HG03108 (cell line): Measurements from ENCODE around the gene SLC2A9.
"Not testable (repeated sequence)": the region's sequence is repeated elsewhere in the genome, so short reads cannot be mapped to it uniquely, and the experiment has no call there.

Source experiments
- ATAC-seq: cut with Tn5 transposase; IDR thresholded peaks from one replicate; pipeline ENCODE4 v1.9.1; 2021; ENCODE audit warnings: moderate library complexity; ENCODE audit not compliant: unreplicated experiment

Gene SLC2A9

GRCh38 chr4:9933956-9934355 lies 87.3 kb downstream of the SLC2A9 start:
- ATAC-seq: no peak

DNA sequence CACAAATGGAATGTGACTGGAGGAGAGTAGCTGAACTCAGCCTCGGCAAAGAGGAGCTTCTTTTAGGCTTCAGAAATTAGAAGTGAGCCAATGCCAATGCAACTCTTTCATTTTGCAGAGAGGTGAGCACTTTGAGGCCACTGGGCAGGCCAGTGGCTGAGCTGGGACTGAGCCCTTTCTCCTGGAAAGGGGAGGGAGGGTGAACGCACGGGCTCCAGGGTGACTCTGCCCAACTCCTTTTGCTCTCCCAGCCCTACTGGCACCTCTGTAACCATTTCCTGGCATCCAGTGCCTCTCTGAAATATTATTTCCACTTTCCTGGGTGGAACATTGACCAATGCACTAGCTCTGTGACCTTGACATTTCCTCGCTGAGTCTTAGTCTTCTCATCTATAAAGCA lies 88.1 kb downstream of the SLC2A9 start:
- ATAC-seq: no peak

- no peak for ATAC-seq
These were observed 88.5 kb downstream of the SLC2A9 start for GRCh38 chr4:9932771-9933170.

DNA sequence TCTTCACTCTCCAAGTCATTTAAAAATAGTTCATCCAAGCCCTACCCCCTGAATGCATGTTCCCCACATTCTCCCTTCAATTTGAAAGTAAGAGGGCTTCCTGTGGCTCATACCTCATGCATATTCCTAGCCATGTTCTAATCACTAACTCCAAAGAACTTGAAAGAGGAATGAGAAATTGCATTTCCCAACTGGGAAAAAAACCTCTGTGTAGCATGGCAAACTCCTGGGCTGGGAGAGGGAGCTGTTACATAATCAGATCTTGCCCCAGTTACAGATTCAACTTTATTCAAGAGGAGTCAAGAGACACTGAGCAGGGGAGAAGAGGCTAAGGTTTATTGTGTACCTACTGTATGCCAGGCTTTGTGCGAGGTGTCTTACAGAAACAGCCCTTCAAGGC lies 90.2 kb downstream of the SLC2A9 start:
- no peak for ATAC-seq

DNA sequence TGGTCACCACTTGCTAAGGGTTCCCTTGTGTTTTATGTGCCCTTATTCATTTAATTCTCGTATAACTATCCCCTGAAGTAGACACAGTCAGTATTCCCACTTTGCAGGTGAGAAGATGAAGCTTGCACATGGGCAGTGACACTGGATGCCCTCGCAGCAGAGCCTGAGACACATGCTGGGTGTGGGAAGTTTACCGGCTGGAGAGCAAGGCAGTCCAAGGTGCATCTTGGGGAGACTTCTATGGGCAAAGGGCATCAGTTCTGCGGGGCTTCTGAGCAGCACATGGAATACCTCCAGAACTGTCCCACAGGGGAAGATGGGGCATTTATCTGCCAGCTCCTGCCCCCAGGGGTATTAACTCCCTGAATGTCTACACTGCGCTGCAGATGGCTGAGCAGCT lies 92.2 kb downstream of the SLC2A9 start:
- no peak for ATAC-seq

DNA sequence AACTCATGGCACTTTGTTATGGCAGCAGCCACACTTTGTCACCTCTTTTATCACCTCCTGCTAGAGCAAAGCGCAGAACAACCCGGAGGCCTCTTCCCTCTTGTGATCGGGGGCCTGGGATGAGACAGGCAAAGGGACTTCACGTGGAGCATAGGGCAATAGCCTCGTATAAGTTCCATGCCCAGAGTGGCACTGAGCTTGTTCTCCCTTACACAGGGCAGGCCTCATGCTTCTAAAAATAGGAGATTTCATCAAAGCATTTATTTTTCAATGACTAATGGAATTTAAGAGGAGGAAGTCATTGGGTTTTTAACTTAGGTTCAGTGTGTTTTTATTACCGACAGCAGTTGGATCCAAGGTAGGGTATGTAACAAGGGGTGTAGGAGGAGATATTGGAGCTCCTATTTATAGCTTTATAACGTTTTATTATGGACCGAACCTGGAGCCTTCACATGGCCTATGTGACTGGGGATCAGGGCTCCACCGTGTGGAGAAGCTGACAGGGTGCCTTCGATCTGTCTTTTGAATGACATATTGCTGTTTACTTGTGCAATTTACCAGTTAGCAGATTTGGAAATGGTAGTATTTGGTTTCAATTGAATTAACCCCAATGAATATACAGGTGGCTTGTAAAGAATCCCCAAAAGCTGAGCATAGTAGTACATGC lies 93.8 kb downstream of the SLC2A9 start:
- ATAC-seq: no peak

- no peak for ATAC-seq
These were observed 94.7 kb downstream of the SLC2A9 start for GRCh38 chr4:9926586-9926985.

GRCh38 chr4:9925750-9926439 lies 95.4 kb downstream of the SLC2A9 start:
- ATAC-seq: no peak

GRCh38 chr4:9924750-9925149 lies 96.5 kb downstream of the SLC2A9 start:
- ATAC-seq: no peak

DNA sequence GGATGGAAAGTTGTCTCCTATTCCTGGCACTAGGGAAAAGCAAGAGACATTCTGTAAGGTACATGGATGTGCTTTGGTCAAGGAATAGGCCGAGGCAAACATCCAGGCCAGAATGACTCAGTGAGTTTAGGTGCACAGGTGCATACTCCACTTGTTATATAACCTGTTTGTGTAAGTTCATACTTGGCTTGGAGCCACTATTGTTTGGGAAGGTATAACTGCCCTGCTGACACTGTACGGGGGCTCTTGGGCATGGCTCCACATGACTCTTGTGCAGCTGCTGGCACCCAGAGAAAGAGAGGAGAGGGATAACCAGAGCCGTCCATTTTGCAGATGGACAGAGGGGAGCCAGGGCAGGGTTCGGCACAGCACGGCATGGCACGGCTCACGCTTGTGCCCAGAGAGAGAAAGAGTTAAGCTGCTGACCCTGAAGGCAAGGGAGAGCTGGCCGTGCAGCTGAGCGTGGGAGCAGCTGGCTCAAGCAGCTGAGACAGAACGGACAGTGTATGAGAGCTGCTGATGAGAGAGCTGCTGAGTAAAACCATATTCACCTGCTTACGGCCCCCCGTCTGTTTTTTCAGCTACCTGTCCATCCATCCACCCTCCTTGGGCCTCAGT lies 98.0 kb downstream of the SLC2A9 start:
- no peak for ATAC-seq

DNA sequence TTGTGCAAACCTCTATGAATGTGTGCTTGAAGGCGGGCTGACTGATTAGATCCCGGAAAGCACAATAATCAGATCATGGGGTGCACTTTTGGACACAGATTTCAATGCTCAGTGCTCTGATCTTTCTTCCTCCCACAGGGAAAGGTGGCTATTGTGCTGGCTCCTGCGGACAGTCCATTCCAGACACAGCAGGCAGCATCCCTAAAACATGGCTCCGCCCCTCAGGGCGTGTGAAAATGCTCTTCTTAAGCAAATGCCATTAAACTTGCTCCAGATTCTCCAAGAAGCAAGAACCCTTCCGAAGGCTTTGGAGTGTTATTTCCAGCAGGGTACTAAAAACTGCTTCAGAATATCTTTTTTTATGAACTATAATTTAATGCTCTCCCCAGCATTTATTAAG lies 100.0 kb downstream of the SLC2A9 start:
- no peak for ATAC-seq

DNA sequence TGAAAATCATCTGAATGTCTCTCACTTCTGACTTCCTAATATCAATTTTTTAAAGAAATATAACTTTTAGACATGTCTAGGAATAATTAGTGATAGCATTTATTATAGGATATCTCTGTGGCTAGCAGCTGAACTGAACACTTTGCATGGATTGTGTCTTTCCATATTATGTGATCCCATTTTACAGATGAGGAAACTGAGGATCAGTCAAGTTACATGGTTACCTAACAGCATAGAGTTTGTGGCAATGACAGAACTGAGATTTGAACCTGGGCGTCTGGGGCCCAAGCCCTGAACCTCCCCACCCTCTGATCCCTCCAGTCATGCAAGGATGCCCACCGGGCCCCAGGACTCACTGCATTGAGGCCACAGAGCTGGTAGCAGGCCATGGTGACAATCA lies 101.3 kb downstream of the SLC2A9 start:
- ATAC-seq: no peak

DNA sequence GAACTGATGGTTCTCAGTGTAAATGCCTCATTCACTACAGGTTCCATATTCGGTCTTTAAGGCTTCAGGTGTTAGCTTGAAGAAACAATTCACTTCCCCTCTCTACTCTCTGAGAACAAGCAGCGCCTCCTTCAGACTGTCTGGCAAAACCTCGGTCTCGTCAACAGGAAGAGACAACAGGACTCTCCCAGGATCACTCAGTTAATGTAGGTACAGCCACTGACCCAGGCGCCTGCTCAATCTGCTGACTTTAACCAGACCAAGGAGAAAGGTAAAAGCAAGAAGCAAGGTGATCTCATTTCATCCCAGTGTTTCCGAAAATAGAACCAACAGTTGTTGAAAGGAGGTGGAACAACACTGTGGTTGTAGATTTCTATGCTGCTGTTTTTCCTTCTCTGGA lies 102.2 kb downstream of the SLC2A9 start:
- ATAC-seq: no peak

GRCh38 chr4:9918484-9918883 lies 102.8 kb downstream of the SLC2A9 start:
- ATAC-seq: no peak

- no peak for ATAC-seq
These were observed 104.4 kb downstream of the SLC2A9 start for GRCh38 chr4:9916937-9917336.

DNA sequence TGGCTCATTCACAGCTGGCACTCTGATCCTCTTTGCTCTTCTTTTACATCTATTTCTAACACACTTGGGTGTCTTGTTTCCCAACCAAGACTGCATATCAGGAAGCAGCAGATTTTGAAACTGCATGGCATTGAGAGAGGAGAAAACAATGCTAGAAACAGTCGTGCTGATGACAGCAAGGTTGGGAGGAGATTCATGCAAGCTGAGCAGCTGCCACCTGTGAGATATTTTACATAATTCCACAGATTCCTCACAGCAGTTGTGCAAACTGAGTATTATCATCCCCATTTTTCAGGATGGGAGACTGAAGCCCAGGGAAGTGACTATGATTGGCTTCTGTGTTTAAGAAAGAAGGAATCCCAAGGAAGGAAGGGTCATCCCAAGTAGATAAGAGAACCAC lies 105.0 kb downstream of the SLC2A9 start:
- no peak for ATAC-seq

DNA sequence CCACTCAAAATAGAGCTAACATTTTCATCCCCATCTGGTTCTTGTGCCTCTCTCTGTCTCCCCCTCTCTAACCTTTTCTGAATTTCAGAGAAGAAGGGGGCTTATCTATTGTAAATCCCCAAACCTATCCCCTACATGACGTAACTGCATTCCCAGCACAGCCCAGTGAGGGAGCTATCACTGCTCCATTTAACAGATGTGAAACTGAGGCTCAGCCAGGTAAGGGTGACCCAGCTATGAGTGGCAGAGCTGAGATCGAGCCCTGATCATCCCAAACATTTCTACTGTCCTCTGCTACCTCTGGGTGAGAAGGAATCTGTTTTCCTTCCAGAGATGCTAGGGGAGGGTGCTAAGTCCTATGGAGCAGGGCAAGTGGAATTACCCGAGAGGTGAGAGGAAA lies 107.5 kb downstream of the SLC2A9 start:
- no peak for ATAC-seq

GRCh38 chr4:9906996-9907395 lies 114.3 kb downstream of the SLC2A9 start:
- ATAC-seq: no peak

GRCh38 chr4:9904976-9905587 lies 116.2 kb downstream of the SLC2A9 start:
- no peak for ATAC-seq

GRCh38 chr4:9903317-9903716 lies 118.0 kb downstream of the SLC2A9 start:
- no peak for ATAC-seq

- ATAC-seq: no peak
These were observed 120.0 kb downstream of the SLC2A9 start for GRCh38 chr4:9901257-9901656.

- ATAC-seq: not testable (repeated sequence)
These were observed 120.7 kb downstream of the SLC2A9 start for GRCh38 chr4:9900633-9901032.
